ENCODE data around the gene PTPA.

Gene PTPA

DNA sequence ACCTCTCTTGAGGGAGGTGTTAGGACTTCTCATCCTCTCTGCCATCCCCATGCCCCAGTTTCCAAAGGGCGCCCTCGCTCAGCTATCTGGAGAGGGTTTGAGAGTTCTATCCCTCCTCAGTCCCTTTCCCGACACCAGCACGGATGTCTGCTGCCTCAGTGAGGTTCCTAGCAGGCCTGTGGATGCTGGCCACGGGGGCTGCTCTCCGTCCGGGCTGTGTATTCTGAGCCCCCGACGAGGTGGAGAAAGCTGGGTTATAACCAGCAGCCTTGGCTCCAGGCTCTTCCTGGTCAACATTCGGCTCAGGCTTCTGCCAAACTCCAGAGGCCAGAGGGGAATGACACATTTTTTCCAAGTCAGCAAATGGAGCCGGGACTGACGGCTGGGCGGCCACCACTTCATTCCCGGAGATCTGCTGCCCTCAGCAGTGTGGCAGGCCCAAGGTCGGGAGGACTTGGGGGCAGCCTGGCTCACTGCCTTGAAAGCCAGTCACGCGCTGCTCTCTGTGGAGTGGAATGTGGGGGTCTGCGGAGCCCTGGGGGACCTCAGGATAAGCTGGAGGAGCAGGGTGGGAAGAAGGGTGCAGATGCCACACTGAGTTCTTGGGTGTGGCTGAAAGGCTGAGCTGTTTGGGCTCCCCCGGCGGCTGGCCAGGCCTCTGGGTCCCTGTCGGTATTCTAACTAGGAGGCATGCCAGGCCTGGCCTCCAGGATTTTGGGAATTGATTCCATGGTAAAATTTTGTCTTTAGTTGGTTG lies 27.4 kb downstream of the PTPA start:
- no peak for DNase-seq

DNA sequence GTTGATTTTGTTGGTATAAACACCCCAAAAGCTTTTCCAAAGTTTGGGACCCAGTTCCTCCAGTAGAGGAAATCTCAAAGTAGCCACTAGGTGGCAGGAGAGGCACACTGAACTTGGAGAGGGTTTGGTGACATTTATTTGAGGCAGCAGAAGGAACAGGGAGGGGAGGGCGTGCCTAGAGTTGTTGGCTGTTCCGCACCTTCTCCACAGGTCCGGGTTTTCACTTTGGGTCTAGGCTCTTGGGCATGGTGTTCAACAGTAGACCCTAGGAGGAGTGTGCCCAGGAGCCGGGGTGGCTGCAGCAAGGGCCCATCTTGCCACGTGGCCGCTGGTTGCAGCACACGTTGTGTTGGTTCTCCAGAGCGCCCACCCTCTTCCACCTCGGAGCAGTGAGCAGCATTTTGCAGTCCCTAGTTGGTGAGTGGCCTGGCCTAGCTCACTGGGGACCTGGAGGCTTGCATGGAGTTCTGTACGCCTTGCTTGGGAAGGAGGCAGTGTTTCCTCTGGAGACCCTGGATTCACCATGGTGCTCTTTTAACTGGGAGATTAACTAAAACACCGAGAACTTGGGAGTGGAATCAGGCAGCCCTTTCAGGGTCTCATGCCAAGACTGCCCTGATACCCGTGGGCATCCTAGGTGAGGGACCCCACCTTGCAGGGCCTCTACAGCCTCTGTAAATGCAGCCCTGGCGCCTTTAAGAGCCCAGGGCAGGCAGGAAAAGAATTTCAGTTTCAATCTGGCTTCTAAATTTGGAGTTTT lies 28.2 kb downstream of the PTPA start:
- peak; percentile 62 for DNase-seq

DNA sequence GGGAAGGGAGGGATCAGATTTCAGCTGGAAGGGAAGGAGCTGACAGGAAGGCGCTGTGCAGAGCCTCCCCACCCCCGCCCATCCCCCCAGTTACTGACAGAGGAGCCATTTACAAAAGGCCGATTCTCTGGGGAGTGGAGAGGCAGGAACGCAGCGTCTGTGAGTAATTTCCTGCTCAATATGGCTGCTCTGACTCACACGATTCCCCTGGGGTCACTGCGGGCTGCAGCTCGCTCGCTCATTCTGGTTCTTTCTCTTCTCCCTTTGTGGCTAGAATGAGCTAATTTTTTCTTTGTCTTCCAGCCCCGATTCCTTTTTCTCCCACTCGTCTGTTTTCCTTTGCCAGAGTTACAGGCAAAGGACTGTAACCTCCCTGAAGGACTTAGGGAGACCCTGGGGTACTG lies 28.8 kb downstream of the PTPA start:
- peak; percentile 90 for DNase-seq

DNA sequence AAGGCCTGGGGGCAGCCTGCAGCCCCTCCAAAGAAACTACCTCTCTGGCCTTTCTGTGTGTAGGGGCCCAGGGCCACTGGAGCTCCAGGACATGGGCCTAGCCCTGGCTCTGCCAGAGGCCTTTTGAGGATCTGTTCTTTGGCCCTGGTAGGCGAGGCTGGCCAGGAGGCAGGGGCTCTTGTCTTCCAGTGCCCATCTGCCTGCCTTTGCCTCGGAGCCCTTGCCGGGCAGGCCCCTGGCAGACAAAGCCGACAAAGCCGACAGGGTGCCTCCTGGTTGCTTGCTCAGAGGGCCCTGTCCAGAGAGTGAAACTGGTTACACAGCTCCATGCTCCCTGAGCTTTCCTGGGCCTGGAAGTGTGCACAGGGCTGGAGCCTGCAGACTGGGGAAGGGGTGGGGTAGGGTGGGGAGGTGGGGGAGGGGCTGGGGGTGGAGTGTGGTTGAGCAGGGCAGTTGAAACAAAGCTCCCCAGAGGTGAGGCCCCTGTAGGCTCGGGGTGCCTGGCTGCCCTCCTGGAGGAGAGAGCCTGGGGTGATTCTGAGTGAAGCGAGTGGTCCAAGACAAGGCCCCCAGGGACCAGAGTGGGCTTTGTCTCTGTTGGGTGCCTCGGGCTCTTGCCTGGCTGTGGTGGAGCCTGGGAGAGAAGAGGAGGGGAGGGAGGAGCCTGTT lies 29.3 kb downstream of the PTPA start:
- DNase-seq, result peak; percentile 29

DNA sequence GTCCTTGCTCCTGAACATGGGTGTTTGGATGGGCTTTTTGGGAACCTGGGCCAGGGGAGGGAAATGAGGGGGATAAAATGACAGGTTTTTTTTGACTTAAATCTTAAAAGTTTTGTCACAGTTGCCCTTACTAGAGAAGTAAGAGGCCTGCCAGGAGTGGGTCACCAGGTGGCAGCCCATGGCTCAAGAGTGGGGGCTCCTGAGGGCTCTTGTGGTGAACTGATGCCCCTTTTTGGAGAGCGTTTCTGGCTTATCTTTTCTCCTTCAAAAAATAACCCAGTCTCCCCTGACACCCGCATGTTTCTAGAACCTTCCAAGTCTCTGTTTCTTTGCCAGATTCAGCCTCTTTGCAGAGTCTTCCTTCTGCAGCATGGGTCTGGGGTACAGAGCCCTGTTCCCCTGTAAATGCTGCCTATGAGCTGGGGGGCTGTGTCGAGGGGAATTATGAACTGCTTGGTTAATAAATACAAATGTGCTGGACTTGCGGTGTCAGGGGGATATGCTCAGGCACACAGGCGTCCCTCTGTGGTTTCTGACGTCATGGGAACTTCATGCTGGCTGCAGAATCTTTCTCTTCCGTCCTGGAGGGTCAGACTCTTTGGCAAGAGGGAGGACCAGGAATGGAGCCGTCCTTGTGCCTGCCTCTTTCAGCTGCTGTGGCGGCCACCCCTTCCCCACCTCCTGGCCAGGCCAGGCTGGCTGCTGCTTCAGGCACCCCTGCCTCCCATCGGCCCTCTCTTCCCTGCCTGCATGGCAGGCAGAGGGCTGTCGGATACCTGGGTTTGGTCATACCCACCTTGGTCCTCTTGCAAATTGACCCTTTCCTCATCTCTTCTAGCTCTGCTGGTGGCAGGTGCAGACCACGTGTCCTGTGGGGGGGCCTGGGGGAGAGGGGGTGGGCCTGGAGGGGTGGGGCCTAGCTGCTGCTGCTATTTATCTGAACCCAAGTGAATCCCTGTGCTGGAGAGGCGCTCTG lies 30.1 kb downstream of the PTPA start:
- DNase-seq, result no peak

DNA sequence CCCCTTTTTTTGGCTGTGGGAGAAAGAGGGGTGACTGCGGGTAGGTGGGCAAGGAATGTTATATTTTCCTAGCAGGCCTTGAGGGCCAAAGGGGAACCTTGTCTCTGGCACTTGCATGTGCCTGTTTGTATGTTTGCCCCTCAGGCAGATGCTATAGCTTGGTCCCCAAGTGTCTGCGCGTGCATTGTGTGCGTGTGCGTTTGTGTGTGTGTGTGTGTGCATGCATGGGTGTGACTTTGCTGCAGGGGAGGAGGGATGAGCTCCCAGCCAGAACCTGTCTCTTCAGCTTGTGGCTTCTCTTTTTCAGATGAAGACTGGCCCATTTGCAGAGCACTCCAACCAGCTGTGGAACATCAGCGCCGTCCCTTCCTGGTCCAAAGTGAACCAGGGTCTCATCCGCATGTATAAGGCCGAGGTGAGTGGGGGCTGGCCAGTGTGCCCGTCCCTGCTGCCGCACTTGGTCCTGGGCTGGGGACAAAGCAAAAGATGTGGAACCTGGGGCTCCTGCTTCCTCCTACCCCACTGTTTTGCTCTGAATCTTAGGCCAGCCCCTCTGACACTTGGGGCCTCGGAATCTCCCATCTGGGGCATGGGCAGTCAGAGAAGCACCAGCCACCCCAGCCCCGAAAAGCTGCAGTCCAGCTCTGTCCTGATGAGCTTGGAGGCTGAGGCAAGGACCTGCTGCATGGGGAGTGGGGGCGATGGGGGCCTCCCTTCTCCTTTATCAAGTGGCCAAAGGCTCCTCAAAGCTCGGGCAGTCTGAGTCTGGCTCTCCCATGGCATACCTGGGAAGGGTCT lies 31.1 kb downstream of the PTPA start:
- DNase-seq, result no peak

DNA sequence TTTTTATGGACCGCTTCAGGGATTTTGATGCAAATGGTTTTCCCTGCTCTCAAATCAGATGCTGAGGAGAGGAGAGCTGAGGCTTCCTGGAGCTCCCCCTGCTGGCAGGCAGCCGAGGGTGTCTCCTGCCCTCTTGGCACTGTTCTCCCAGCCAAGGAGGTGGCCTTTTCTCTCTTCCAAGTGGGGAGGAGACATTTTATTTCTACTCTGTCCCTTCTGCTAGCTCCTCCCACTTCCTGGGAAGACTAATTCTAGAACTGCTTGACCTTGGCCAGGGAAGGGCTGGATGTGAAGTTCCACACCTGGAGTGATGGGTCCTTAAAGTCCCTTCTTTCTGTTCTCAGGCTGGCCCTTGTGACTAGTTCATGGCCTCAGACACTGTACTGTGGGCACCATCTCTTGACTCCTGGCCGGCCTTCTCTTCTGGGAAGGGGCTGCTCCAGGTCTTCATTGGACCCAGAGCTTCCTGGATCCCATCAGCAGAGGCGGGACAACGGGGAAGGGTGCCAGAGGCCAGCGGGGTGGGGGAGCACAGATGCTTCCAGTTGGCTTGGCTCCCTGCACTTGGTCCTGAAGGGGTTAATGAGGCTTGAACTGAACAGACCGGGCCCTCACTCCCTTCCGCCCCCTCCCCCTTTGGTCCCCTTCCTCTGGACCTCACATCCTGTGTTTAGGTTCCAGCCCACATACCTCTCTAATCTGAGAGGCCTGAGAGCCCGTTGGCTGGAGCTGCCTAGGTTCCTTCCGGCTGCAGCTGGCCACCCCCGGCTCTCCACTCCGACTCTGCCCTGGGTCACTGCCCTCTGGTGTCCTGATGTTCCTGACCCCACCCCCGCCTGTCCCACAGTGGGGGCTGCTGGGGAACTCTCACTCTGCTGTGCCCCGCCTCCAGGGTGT lies 32.1 kb downstream of the PTPA start:
- peak; percentile 72 for DNase-seq

DNA sequence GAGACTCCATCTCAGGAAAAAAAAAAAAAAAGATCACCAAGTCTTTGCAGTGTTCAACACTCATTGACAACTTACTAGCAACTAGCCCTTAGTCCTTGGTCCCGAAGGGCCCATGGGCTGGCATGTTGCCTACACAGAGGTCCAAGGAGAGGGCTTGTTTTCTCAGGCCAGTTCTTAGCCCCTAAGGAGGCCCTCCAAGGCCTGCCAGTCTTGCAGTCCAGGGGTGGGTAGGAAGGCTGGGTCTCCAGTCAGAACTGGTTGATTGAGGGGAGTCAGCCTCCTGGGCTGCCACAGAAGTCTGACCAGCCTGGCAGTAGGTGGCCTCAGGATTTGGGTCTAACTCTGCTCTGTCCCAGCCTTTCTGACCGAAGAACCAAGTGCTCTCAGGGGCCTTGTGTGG lies 34.1 kb downstream of the PTPA start:
- DNase-seq, result no peak

DNA sequence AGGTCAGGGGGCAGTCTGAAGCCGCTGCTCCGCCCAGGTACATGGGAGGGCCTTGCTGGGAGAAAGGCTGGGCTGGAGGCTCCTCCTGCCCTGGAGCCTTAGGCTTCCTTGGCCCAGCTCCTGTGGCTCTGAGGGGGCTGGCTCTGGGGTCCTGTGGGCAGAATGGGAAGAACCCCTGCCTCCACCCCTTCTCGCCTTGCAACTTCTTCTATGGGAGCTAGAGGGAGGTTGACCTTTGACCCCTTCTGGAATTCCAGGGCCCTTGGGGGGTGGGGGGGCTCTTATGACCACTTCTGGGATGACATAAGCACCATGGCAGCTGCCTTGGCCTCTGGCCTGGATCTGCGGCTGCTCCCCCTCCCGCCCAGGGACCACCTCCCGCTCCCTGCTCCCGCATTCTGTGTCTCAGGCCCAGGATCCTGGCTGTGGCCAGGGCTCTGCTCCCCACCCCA lies 34.7 kb downstream of the PTPA start:
- peak; percentile 22 for DNase-seq

DNA sequence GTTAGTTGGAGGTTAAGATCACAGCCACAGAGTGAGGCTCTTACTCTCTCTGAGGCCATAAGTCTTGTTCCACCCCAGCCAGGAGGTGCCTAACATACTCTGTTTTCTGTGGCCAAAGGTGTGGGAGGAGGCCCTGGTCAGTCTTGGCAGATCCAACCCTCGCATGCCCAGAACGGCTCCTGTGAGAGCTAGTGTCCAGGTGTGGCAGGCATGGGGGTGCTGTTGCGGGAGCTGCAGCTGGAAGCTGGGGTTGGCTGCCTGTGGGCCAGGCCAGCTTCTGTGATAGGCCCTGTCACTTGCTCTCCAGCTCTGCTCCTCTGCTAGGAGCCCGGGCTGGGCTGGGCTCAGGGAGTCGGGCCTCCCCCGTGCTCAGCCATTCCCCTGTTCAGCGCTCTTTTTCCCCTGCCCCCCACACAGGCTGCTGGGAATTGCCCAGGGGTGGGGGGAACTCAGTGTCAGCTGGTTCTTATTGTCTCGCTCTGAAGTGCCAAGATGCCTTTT lies 35.3 kb downstream of the PTPA start:
- DNase-seq, result no peak

DNA sequence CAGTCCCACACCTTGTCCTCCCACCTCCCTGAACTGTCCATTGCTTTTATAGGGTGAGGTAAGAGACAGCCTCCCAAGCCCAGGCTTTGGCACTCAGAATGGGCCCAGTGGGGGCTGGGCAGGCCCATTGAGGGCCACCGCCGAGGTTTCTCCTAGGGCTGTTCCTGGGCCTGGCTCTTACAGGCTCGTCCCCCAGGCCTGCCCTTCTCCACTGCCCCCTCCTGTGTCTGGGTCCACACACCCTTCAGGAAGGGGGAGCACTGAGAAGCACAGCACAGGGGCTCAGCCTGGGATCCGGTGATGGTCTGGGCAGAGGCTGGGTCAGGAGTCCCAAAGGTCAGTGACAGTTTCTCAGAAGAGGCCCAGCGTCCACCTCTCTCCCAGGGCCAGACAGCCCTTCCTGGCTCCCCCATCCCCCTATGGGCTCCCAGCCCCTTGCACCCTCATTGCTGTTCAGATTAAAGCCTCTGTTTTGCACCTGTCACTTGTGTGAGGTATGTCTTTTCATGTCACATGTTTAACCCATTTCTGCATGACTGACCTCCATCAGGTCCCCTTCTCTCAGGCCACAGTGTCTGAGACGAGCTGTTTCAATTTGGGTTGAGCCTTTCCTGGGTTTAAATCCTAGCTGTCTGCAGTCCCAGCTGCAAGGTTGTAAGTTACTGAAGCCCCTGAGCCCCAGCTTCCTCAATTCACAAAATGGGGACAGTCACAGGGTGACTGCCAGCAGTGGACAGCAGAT lies 37.4 kb downstream of the PTPA start:
- no peak for DNase-seq

DNA sequence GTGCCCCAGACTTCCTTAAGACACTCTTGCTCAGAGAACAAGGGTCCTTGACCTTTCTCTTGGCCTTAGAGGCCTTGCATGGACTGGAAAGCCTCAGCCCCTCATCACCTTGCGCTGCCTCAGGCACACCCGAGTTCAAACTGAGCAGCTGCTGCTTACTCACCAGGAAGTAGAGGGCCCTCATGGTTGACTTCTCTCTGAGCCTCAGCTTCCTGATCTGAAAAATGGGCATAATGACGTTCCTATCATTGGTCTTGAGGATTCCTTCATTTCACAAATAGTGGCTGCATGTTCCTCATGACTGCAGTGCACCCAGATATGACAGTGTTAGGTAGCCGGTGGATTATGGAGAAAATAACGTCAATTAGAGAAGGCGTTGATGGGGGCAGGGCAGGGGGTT lies 38.2 kb downstream of the PTPA start:
- no peak for DNase-seq

DNA sequence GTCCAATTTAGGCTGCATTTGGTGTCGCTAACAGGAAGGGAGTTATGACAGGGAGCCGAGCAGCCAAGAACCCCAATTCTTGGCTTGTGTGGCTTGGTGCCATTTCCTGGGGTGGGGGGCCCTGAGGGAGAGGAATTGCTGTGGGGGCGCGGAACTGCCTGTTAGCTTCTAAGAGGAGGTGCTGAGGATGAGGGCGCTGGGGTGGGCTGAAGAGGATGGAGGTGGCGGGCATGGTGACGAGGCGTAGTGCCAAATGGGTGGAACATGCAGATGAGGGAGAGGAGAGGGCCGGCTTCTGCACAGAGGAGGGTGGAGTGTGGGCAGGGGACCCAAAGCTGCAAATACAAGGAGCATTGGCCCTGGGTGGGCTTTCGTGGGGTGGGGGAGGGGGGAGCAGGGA lies 38.9 kb downstream of the PTPA start:
- DNase-seq, result no peak

DNA sequence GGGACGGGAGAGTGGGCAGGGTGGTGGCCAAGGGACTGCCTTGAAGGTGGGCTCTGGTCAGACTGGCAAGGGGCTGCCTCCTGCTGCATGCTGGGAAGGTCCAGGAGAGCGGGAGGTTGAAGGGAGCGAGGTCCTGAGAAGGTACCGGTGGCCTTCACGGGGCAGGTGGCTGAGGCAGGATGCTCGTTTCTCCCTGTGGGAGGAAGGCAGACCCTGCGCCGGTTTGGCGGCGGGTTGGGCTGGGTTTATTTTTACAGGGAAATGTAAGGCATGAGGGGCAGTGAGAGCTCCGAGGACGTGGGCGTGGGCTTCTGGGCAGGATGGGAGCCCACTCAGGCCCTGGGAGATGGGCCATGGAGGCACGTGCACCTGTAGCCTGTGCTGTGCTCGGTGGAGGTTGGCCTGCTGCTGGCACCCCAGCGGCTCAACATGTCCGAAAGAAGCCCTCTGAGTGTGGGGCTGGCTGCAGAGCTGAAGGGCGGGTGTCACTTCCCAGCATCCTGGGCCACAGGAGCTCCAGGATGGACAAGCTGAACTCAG lies 39.5 kb downstream of the PTPA start:
- no peak for DNase-seq

DNA sequence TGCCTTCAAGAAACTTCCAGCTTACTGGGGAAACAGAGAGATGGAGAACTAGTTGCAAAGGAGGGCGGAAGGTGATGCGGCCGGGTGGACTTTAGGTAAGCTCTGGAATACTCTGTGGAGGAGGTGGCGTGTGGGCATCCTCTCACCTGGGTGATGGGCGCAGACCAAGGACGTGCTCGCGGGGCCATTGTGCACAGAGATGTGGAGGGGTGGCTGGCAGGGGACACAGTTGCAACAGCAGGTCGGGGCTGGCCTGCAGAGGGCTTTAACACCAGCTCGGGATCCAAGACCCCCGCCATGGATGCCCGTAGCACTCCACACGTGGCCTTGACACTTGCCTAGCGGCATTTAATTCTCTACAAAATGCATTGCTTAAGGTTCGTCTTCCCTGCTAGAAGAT lies 40.3 kb downstream of the PTPA start:
- no peak for DNase-seq

DNA sequence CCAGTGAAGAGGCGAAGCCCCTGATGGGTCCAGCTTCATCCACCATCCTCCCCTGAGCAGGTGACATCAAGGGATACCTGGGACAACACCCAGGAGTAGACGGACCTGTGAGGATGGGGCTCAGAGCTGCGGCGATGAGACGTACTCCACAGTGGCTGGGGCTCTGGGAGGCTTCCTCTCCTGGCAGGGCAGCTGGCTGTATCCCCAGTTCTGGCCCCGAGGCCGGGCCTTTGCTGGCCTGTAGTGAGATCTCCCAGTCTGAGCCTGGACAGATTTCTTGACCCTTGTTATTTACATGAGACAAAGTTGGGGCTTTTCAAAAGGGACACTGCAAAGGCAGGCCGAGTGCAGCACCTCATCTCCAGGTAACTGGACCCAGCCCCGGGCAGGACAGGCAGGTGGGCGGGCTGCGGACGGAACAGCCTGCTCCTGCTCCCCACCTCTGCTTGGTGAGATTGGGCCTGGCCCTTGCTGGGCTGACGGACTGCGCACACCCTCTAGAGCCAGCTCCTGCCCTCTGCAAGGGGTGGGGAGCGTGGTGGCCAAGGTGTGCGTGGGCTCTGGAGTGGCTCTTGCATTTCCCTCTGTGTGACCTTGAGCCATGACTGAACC lies 43.8 kb downstream of the PTPA start:
- DNase-seq, result no peak

DNA sequence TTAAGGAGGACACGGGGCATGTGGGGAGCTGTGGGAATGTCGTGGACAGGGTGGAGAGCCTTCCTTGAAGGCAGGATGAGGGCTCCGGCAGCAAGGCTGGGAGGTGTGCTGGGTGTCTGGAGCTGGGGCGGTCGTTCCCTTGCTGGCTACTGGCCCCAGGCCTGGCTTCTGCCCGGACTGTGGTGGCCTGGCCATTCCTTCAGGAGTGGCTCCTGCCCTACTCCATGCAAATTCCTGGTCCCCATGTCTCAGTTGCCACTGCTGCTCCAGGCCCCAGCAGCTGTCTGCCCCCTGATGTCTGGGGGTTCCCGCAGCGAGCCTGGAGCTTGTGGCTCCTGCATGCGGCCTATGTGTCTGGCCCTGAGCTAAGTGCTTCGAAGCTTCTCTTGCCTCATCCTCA lies 44.9 kb downstream of the PTPA start:
- DNase-seq, result no peak

DNA sequence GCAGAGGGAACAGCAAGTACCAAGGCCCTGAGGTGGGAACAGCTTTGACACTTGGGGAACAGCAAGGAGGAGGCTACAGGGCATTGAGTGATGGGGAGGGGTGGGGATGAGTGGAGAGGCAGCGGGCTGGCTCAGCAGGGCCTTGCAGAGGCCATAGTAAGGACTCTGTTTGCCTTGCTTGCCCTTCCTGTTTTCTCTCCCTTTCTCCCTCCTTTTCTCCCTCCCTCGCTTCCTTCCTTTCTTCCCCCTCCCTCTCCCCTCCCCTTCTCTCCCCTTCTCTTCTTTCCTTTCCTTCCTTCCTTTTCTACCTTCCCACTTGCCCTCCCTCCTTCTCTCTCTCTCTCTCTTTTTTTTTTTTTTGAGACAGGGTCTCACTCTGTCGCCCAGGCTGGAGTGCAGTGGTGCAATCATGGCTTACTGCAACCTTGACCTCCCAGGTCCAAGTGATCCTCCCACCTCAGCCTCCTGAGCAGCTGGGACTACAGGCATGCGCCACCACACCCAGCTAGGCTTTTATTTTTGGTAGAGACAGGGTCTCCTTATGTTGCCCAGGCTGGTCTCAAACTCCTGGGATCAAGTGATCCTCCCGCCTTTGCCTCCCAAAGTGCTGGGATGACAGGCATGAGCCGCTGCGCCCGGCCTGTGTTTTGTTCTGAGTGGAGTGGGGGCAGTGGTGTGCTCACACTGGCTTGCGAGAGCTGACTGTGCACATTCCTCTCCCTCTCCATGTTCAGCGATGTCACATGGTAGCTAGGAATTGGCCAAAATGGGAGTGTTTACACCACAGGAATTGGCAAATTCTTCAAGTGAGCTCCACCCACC lies 49.7 kb downstream of the PTPA start:
- no peak for DNase-seq
